GM21381 (cell line): Measurements from ENCODE around the gene CTSW.
"Not testable (repeated sequence)": the region's sequence is repeated elsewhere in the genome, so short reads cannot be mapped to it uniquely, and the experiment has no call there.

Experiments
- ATAC-seq: cut with Tn5 transposase; IDR thresholded peaks from one replicate; pipeline ENCODE4 v1.9.1; 2021; ENCODE audit warnings: mild to moderate bottlenecking, moderate library complexity; ENCODE audit not compliant: unreplicated experiment

CTSW gene

GRCh38 chr11:65883786-65884715 lies 4.4 kb downstream of the CTSW start:
- ATAC-seq, result no peak

DNA sequence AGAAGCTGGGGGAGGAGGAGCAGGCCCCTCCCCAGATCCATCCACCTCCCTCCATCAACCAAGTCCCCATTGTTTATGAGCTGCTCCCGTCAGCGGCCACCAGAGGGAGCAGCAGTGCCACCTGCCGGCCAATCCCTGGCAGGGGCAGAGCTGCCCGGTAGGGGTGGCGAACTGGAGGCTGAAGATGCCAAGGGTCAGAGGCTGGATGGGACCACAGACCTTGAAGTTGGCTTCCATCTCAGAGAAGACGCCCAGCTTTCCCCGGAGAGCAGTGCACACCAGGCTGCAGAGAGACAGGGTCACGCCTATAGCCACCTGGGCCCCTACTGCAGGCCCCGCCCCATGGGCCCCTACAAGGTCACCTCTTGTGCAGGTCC lies 5.1 kb downstream of the CTSW start:
- no peak for ATAC-seq

GRCh38 chr11:65885231-65885630 lies 5.6 kb downstream of the CTSW start:
- no peak for ATAC-seq

- no peak for ATAC-seq
Measured at GRCh38 chr11:65885808-65886536, 6.3 kb downstream of the CTSW start.

DNA sequence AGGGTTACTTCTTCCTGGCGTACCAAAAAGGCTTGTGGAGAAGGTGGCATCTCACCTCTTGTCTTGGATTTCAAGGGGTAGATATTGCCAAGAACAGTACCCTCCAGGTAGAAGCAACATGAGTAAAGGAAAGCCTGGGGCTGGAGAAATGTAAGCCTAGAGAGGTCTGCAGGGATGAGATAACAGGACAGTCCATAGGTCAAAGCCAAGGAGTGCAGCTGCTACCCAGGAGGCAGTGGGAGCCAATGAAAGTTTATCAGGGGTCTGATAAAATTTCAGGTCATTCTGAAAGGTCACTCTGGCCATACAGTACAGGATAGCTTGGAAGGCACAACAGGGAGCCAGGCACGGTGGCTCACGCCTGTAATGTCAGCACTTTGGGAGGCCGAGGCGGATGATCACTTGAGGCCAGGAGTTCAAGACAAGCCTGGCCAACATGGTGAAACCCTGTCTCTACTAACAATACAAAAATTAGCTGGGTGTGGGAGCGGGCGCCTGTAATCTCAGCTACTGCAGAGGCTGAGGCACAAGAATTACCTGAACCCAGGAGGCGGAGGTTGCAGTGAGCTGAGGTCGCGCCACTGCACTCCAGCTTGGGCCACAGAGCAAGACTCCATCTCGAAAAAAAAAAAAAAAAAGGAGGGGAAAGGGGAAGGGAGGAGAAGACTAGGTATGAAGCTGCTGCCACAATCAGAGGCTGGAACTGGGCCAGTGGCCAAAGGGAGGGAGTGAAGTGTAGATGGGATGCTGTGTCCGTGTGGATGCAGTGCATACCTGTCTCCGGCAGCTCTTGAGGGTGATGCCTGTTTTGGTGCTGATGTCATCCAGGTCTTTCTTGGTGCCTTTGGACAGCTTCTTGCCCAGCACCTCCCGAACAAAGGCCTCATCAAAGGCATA lies 7.4 kb downstream of the CTSW start:
- no peak for ATAC-seq

DNA sequence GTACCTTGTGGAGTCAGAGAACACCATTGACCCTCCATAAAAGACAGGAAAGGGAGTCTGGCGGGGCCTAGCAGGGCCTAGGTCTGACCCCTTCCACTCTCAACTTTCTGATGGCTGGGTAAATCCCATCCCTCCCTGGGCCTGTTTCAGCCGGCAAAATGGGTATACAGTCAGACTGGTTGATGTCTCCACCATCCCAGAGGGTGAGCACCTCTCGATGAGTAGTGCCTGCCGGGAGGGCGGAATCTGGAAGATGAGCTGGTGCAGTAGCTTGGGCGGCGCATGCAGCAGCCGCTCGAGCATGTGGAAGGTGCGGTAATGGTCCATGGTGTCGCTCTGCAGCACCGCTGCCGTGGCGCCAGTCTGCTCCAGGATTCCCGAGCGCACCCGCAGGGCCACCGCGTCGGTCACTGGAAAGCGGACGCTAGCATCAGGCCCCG lies 8.1 kb downstream of the CTSW start:
- ATAC-seq, result peak; percentile 1

DNA sequence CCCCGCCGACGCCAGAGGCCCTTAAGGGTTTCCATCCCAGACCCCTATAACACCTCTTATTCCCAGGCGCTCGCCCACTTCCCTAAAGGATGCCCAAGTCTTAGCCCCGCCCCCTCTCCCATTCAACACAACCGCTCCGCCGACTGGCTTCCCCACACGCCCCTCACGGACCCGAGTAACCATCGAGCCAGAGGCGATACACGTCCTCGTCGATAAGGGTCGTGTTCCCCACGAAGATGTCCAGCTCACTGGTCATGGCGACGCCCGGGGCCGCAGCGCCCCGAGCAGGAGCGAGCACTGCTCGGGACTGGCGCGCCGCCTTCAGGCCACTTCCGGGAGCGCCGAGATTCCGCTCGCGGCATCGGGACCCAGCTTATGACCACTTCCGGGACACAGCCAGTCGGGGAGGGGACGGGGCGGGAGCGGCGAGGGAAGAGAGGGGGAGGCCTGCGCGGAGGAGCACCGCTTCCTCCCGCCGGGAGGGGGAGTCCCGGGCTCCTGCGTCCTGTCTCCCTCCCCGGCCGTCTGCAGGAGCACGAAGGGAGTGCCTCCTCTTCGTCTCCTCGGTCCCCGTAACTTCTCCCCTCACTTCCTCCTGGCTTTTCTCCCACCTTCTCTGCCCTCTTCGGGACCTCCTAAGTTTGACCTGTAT lies 8.7 kb downstream of the CTSW start, which contains the start of gene FIBP:
FIBP (minus strand) TSS at position 309 of the 652 bp plus-strand sequence; CDS start at position 256, 53 bp downstream.
- peak; percentile 55 for ATAC-seq

GRCh38 chr11:65890324-65891218 lies 10.9 kb downstream of the CTSW start, which contains the start of gene CCDC85B:
Gene CCDC85B (plus strand): TSS chr11:65890673. CDS start chr11:65890784, 111 bp downstream.
- ATAC-seq, result peak; percentile 49

- no peak for ATAC-seq
Measured at GRCh38 chr11:65891219-65892136, 11.8 kb downstream of the CTSW start.

- not testable (repeated sequence) for ATAC-seq
Measured at GRCh38 chr11:65892137-65892540, 12.5 kb downstream of the CTSW start.

- ATAC-seq, result no peak
Measured at GRCh38 chr11:65892661-65893317, 13.2 kb downstream of the CTSW start.

- no peak for ATAC-seq
Measured at GRCh38 chr11:65894034-65894591, 14.5 kb downstream of the CTSW start.

GRCh38 chr11:65895482-65895981 lies 15.9 kb downstream of the CTSW start:
- ATAC-seq, result no peak

- ATAC-seq, result no peak
Measured at GRCh38 chr11:65896034-65896999, 16.7 kb downstream of the CTSW start.

- no peak for ATAC-seq
Measured at GRCh38 chr11:65897020-65897471, 17.4 kb downstream of the CTSW start.
